ENCODE measurements around the gene CACNB2.
A peak's percentile ranks its signal among the peaks of the same experiment; 100 is the strongest.
"Not testable (repeated sequence)": the region's sequence is repeated elsewhere in the genome, so short reads cannot be mapped to it uniquely, and the experiment has no call there.

The CACNB2 gene

GRCh38 chr10:18149196-18149800, 9.1 kb downstream of the CACNB2 start:
- no peak for DNase-seq

GRCh38 chr10:18151356-18151890, 11.2 kb downstream of the CACNB2 start:
- no peak for DNase-seq

- not testable (repeated sequence) for DNase-seq
Observed at GRCh38 chr10:18153381-18153780, 13.2 kb downstream of the CACNB2 start.

- DNase-seq, result no peak
Observed at GRCh38 chr10:18155321-18155720, 15.1 kb downstream of the CACNB2 start.

GRCh38 chr10:18156797-18157196, 16.6 kb downstream of the CACNB2 start:
- DNase-seq, result not testable (repeated sequence)

GRCh38 chr10:18157881-18158280, 17.7 kb downstream of the CACNB2 start:
- DNase-seq, result no peak

- DNase-seq, result no peak
Observed at GRCh38 chr10:18158773-18159265, 18.6 kb downstream of the CACNB2 start.

- no peak for DNase-seq
Observed at GRCh38 chr10:18159557-18159956, 19.3 kb downstream of the CACNB2 start.

GRCh38 chr10:18162021-18162627, 21.9 kb downstream of the CACNB2 start:
- DNase-seq, result no peak

GRCh38 chr10:18164093-18164492, 23.9 kb downstream of the CACNB2 start:
- no peak for DNase-seq

GRCh38 chr10:18164748-18165361, 24.6 kb downstream of the CACNB2 start:
- no peak for DNase-seq

GRCh38 chr10:18178854-18179483, 38.7 kb downstream of the CACNB2 start:
- no peak for DNase-seq

- no peak for DNase-seq
Observed at GRCh38 chr10:18179891-18180290, 39.7 kb downstream of the CACNB2 start.

- DNase-seq, result not testable (repeated sequence)
Observed at GRCh38 chr10:18181382-18181781, 41.2 kb downstream of the CACNB2 start.

- peak; percentile 46 for DNase-seq
Observed at GRCh38 chr10:18185621-18186020, 45.4 kb downstream of the CACNB2 start.

GRCh38 chr10:18190840-18191239, 50.6 kb downstream of the CACNB2 start:
- DNase-seq, result no peak

GRCh38 chr10:18194634-18195033, 54.4 kb downstream of the CACNB2 start:
- no peak for DNase-seq

GRCh38 chr10:18195060-18195799, 55.0 kb downstream of the CACNB2 start:
- no peak for DNase-seq

GRCh38 chr10:18196806-18197550, 56.8 kb downstream of the CACNB2 start:
- no peak for DNase-seq

GRCh38 chr10:18197706-18198105, 57.5 kb downstream of the CACNB2 start:
- DNase-seq, result no peak

- DNase-seq, result no peak
Observed at GRCh38 chr10:18201877-18202276, 61.7 kb downstream of the CACNB2 start.

All from NCI-H748 treated with DMSO at 0.1 percent for 48 hours (cell line).